NCI-H146 treated with DMSO at 0.1 percent for 48 hours (cell line): ENCODE data around the gene TPGS2.
"Not testable (repeated sequence)": the region's sequence is repeated elsewhere in the genome, so short reads cannot be mapped to it uniquely, and the experiment has no call there.

ENCODE experiments used
- DNase-seq: peaks from one replicate; lab custom pipeline; 2025; ENCODE audit not compliant: unreplicated experiment; lab: John Stamatoyannopoulos, UW

The TPGS2 gene

GRCh38 chr18:36825526-36825925 is 3.3 kb downstream of the TPGS2 start:
- DNase-seq = no peak

GRCh38 chr18:36821681-36822080 is 7.1 kb downstream of the TPGS2 start:
- DNase-seq = no peak

- DNase-seq = no peak
These were observed 9.2 kb downstream of the TPGS2 start for GRCh38 chr18:36819621-36820020.

- peak; percentile 42 for DNase-seq
These were observed 10.2 kb downstream of the TPGS2 start for GRCh38 chr18:36818652-36819051.

- no peak for DNase-seq
These were observed 11.8 kb downstream of the TPGS2 start for GRCh38 chr18:36817039-36817438.

- DNase-seq = not testable (repeated sequence)
These were observed 12.7 kb downstream of the TPGS2 start for GRCh38 chr18:36816096-36816495.

- no peak for DNase-seq
These were observed 13.8 kb downstream of the TPGS2 start for GRCh38 chr18:36814994-36815393.

GRCh38 chr18:36813824-36814223 is 15.0 kb downstream of the TPGS2 start:
- DNase-seq = no peak

GRCh38 chr18:36813101-36813775 is 15.6 kb downstream of the TPGS2 start:
- DNase-seq = no peak

GRCh38 chr18:36812678-36813077 is 16.1 kb downstream of the TPGS2 start:
- DNase-seq = no peak

- no peak for DNase-seq
These were observed 16.8 kb downstream of the TPGS2 start for GRCh38 chr18:36811955-36812354.

- DNase-seq = no peak
These were observed 17.4 kb downstream of the TPGS2 start for GRCh38 chr18:36811430-36811829.

GRCh38 chr18:36809590-36810381 is 19.0 kb downstream of the TPGS2 start:
- peak; percentile 88 for DNase-seq

GRCh38 chr18:36808681-36809080 is 20.1 kb downstream of the TPGS2 start:
- DNase-seq = no peak

GRCh38 chr18:36805105-36805504 is 23.7 kb downstream of the TPGS2 start:
- DNase-seq = no peak

GRCh38 chr18:36798738-36799473 is 29.9 kb downstream of the TPGS2 start:
- no peak for DNase-seq

- DNase-seq = no peak
These were observed 36.0 kb downstream of the TPGS2 start for GRCh38 chr18:36792634-36793283.

GRCh38 chr18:36786686-36787085 is 42.1 kb downstream of the TPGS2 start:
- DNase-seq = no peak

GRCh38 chr18:36783792-36784191 is 45.0 kb downstream of the TPGS2 start:
- no peak for DNase-seq

GRCh38 chr18:36782710-36783109 is 46.1 kb downstream of the TPGS2 start:
- no peak for DNase-seq

- no peak for DNase-seq
These were observed 48.1 kb downstream of the TPGS2 start for GRCh38 chr18:36780748-36781147.
